Lung (tissue), 12 donors: ENCODE measurements around the gene MAP4K3. TPM values are rescaled to one million over a fixed set of nuclear protein-coding genes. Genes with fewer than 3 reads are reported as not detected.
"Not testable (repeated sequence)": the region's sequence is repeated elsewhere in the genome, so short reads cannot be mapped to it uniquely, and the experiment has no call there.

Experiments
- ATAC-seq: fragments of 200-7000 bp; cut with Tn5 transposase; one replicate; pipeline ENCODE4 v1.9.1; 2020; ENCODE audit warnings: moderate number of reproducible peaks; ENCODE audit not compliant: insufficient read depth, low FRiP score
- DNase-seq, 3 donors: peaks; one replicate each; pipeline ENCODE4 v3.0.0-alpha.2; 2013 to 2017
- H3K27ac ChIP-seq, 2 donors: one replicate each; pipeline ENCODE4 v1.5.1; 2013; ENCODE audit warnings: mild to moderate bottlenecking in 2 of 2, moderate library complexity in 2 of 2, control low read depth in 1 of 2, inconsistent platforms in 1 of 2, low read depth in 1 of 2, low read length in 1 of 2
- H3K27me3 ChIP-seq, 3 donors: one replicate each; pipeline ENCODE4 v1.5.1; 2013; ENCODE audit warnings: low read length in 2 of 3; ENCODE audit not compliant: control insufficient read depth in 3 of 3, insufficient read depth in 3 of 3
- H3K36me3 ChIP-seq, 4 donors: one replicate each; pipeline ENCODE4 v1.5.1; 2013; ENCODE audit warnings: low read length in 4 of 4, mild to moderate bottlenecking in 1 of 4, moderate library complexity in 1 of 4; ENCODE audit not compliant: control insufficient read depth in 4 of 4, insufficient read depth in 4 of 4
- H3K4me1 ChIP-seq, 5 donors: one replicate each; pipeline ENCODE4 v1.5.1; 2013; ENCODE audit warnings: low read length in 5 of 5, mild to moderate bottlenecking in 2 of 5, moderate library complexity in 1 of 5; ENCODE audit not compliant: control insufficient read depth in 5 of 5, insufficient read depth in 5 of 5
- H3K4me3 ChIP-seq: one replicate; pipeline ENCODE4 v1.5.1; 2013; ENCODE audit warnings: mild to moderate bottlenecking, control low read depth, moderate library complexity
- H3K9ac ChIP-seq, 2 donors: one replicate each; pipeline ENCODE4 v1.5.1; 2013; ENCODE audit warnings: low read length in 2 of 2, control low read depth in 1 of 2; ENCODE audit not compliant: insufficient read depth in 1 of 2
- H3K9me3 ChIP-seq, 4 donors: one replicate each; pipeline ENCODE4 v1.5.1; 2013; ENCODE audit warnings: low read length in 3 of 4, mild to moderate bottlenecking in 1 of 4, moderate library complexity in 1 of 4; ENCODE audit not compliant: control insufficient read depth in 4 of 4, insufficient read depth in 3 of 4
- WGBS, 2 donors: extraction: QIAGEN DNeasy Blood & Tissue Kit; methylation state at CpG; one replicate each; pipeline ENCODE4 v1.1.7; 2013; 5-methylcytosine and 5-hydroxymethylcytosine counted together
- polyA plus RNA-seq, 2 donors: library from polyadenylated mRNA; stranded (reverse); fragments of 200-250 nt; gene quantifications; one replicate each; pipeline ENCODE4 v1.2.1, GENCODE V29; 2013
- total RNA-seq, 2 donors: library from RNA; depleted of rRNA in 1 of 2; stranded (reverse); fragments of >200 nt in 1 of 2; gene quantifications; one replicate each; pipeline ENCODE4 v1.2.1, GENCODE V29; 2014 to 2021
- TF ChIP-seq, protein P1 (sequence below): IDR thresholded peaks from 2 replicates; pipeline ENCODE4 v1.5.1; 2012; ENCODE audit warnings: mild to moderate bottlenecking; ENCODE audit errors: control extremely low read depth, extremely low read depth
- donor health status: control.
- donor health status: control.
- donor health status: Bipolar disorder and iron deficiency.
- donor health status: healthy.
- donor health status: DM: yes; HTN: yes; CAD: no.

The MAP4K3 gene
- total and polyA plus RNA-seq, 4 donors, result 9.9 to 97.9 (median 27.1) TPM

DNA sequence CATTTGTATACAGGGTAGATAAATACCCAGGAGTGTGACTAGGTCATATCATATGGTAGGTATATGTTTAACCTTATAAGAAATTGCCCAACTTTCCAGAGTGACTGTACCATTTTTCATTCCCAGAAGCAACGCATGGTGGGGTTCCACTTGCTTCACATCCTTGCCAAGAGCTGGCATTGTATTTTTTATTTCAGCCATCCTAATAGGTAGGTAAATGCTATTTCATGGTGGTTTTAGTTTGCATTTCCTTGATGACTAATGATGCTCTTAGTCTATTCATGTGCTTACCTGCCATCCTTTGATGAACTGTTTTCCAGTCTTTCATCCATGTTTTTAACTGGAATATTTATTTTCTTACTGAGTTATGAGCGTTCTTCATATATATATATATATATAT lies 51.9 kb downstream of the MAP4K3 start:
- TF ChIP-seq, protein P1, sequence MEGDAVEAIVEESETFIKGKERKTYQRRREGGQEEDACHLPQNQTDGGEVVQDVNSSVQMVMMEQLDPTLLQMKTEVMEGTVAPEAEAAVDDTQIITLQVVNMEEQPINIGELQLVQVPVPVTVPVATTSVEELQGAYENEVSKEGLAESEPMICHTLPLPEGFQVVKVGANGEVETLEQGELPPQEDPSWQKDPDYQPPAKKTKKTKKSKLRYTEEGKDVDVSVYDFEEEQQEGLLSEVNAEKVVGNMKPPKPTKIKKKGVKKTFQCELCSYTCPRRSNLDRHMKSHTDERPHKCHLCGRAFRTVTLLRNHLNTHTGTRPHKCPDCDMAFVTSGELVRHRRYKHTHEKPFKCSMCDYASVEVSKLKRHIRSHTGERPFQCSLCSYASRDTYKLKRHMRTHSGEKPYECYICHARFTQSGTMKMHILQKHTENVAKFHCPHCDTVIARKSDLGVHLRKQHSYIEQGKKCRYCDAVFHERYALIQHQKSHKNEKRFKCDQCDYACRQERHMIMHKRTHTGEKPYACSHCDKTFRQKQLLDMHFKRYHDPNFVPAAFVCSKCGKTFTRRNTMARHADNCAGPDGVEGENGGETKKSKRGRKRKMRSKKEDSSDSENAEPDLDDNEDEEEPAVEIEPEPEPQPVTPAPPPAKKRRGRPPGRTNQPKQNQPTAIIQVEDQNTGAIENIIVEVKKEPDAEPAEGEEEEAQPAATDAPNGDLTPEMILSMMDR, result no peak
- no peaks in the 10 kb centered on the region for H3K36me3 ChIP-seq
- ATAC-seq (no peak), DNase-seq (no peak)
- 91 to 99% methylated on average over 2 of the region's 2 CpGs for WGBS, 2 donors
- H3K27ac ChIP-seq, result no peak overlapping the region
- no peak overlapping the region for H3K9ac ChIP-seq
- peaks cover 2 to 26% (median 8%) of the 10 kb centered on the region in 5 donors for H3K4me1 ChIP-seq
- H3K4me3 ChIP-seq, result no peak overlapping the region
- no peaks in the 10 kb centered on the region for H3K9me3 ChIP-seq
- H3K27me3 ChIP-seq, result no peaks in the 10 kb centered on the region

DNA sequence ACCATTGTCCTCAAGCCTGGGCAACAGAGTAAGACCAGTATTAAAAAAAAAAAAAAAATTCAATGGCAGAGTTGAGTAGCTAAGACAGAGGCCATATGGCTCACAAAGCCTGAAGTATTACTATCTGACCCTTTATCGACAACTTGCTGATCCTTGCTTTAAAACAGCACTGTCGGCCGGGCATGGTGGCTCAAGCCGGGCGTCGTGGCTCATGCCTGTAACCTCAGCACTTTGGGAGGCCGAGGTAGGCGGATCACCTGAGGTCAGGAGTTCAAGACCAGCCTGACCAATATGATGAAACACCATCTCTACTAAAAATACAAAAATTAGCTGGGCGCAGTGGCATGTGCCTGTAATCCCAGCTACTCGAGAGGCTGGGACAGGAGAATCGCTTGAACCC lies 53.0 kb downstream of the MAP4K3 start:
- ATAC-seq, H3K27ac ChIP-seq, H3K27me3 ChIP-seq, H3K9ac ChIP-seq, H3K9me3 ChIP-seq, H3K36me3 ChIP-seq, DNase-seq, H3K4me3 ChIP-seq: not testable (repeated sequence)
- peaks cover 2 to 27% (median 8%) of the 10 kb centered on the region in 5 donors for H3K4me1 ChIP-seq
- 96 to 97% methylated on average over 11 of the region's 11 CpGs for WGBS, 2 donors

DNA sequence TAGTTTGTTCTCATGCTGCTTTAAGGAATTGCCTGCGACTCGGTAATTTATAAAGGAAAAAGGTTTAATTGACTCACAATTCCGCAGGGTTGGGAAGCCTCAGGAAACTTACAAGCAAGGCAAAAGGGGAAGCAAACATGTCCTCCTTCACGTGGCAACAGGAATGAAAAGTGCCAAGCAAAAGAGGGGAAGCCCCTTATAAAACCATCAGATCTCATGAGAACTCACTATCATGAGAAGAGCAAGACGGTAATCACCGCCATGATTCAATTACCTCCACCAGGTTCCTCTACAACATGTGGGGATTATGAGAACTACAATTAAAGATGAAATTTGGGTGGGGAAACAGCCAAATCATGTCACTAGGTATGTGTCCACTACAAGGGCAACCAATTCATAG lies 53.9 kb downstream of the MAP4K3 start:
- H3K9ac ChIP-seq, result no peak overlapping the region
- DNase-seq (no peak), ATAC-seq (no peak)
- peaks cover 2 to 22% (median 7%) of the 10 kb centered on the region in 5 donors for H3K4me1 ChIP-seq
- TF ChIP-seq, protein P1, result no peak
- H3K27ac ChIP-seq, result no peak overlapping the region
- no peaks in the 10 kb centered on the region for H3K9me3 ChIP-seq
- H3K36me3 ChIP-seq, result no peaks in the 10 kb centered on the region
- no peaks in the 10 kb centered on the region for H3K27me3 ChIP-seq
- no peak overlapping the region for H3K4me3 ChIP-seq
- 84 to 86% methylated on average over 6 of the region's 6 CpGs for WGBS, 2 donors

DNA sequence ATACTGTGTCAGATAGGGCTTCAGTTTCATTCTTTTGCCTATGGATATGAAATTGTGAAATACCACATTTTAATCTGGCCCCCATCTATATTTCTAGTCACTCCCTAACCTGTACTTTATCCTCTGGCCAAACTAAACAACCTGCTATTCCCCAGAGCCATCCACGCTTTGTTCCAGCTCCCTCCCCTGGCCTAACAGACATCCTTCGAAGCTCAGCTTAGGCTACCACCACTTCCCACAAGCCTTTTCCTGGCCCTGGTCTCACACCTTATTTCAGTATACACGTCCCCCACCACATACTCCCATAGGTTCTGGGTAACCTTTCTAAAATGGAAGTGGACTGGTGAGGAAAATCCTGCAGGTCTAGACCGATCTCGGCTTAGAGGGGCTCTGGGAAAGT lies 55.4 kb downstream of the MAP4K3 start:
- Histone ChIP-seq H3K27ac (peak overlapping the region in 1 of 2 donors; percentile 36), H3K36me3 (no peaks in the 10 kb centered on the region)
- ATAC-seq, result no peak

More for the DNA sequence above, 55.4 kb downstream of the MAP4K3 start:
- H3K9me3 ChIP-seq, result no peaks in the 10 kb centered on the region
- H3K27me3 ChIP-seq, result no peaks in the 10 kb centered on the region
- H3K4me3 ChIP-seq, result no peak overlapping the region
- H3K4me1 ChIP-seq, result peaks cover 0 to 25% (median 2%) of the 10 kb centered on the region in 5 donors
- H3K9ac ChIP-seq, result no peak overlapping the region
- TF ChIP-seq, protein P1, result no peak
- WGBS, 2 donors, result 80 to 83% methylated on average over 5 of the region's 5 CpGs
- DNase-seq, result no peak
